ENCODE measurements around the gene ERGIC3.

The ERGIC3 gene

GRCh38 chr20:35561671-35562070 lies 19.8 kb downstream of the ERGIC3 start:
- no peak for DNase-seq (ENCODE audit: low spot score)

- DNase-seq (ENCODE audit: low spot score) = no peak
Observed at GRCh38 chr20:35562541-35563110, 20.7 kb downstream of the ERGIC3 start.

DNA sequence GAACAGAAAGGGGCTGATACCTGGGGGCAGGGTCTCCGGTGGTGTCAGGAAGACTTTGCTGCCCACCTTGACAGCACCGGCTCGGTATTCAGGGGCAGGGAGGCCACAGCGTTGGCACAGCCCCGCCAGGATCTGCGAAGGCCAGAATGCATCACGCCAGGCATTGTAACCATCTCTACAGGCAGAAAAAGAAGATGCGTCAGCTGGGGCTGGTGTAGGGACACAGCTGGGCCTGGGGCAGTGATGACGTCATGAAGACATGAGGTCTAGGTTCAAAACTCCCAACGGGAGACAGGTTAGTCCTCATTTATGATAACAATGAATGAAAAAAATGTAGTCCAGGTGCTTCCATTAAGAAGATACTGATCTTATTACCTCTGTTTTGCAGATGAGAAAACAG lies 22.0 kb downstream of the ERGIC3 start:
- DNase-seq (ENCODE audit: low spot score) = no peak

GRCh38 chr20:35564905-35565304 lies 23.0 kb downstream of the ERGIC3 start:
- DNase-seq (ENCODE audit: low spot score) = no peak

- no peak for DNase-seq (ENCODE audit: low spot score)
Observed at GRCh38 chr20:35568645-35569044, 26.8 kb downstream of the ERGIC3 start.

DNA sequence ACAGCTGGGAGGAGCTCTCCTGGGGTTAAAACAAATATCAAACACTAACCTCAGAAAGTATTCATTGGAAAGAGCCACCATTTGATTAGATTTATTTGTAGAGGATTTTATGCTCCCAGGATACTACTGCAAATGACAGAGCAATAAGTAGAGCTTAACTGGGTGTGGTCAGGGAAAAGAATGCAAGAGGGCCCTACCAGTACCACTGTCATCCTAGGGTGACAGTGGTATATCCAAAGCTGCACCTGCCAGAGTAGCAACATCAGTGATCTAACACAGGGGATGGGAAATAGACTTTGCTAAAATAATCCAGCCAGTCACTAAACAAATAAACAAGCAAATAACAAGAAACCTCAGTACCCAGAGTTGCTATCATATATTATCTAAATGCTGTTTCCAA lies 29.7 kb downstream of the ERGIC3 start:
- DNase-seq (ENCODE audit: low spot score) = no peak

DNA sequence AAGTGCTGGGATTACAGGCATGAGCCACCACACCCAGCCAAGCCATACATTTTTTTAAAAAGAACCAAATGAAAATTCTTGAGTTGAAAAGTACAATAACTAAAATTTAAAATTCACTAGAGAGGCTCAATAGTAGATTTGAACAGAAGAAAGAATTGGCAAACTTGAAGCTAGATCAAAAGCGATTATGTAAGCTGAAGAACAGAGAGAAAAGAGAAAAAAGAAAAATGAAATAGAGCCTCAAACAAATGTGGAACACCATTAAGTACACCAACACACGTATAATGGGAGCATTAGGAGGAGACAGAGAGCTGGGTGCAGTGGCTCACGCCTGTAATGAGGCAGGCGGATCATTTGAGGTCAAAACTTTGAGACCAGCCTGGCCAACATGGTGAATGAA lies 31.0 kb downstream of the ERGIC3 start:
- no peak for DNase-seq (ENCODE audit: low spot score)

- DNase-seq (ENCODE audit: low spot score) = no peak
Observed at GRCh38 chr20:35575958-35576357, 34.1 kb downstream of the ERGIC3 start.

DNA sequence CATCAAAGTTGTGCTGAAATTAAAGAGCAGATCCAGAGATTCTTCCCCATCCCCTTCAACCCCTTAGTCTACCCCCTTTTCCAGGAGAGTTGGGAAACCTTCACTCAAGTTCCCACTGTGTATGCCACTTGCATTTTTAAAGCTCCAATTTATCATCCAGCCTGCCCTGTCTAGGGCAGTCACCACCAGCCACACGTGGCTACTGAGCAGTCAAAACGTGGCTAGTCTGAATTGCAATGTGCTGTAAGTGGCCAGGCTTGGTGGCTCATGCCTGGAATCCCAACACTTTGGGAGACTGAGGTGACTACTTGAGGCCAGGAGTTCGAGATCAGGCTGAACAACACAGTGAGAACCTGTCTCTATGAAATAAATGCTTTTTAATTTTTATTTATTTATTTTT lies 34.9 kb downstream of the ERGIC3 start:
- no peak for DNase-seq (ENCODE audit: low spot score)

- no peak for DNase-seq (ENCODE audit: low spot score)
Observed at GRCh38 chr20:35578469-35578868, 36.6 kb downstream of the ERGIC3 start.

GRCh38 chr20:35579196-35579595 lies 37.3 kb downstream of the ERGIC3 start:
- DNase-seq (ENCODE audit: low spot score) = no peak

GRCh38 chr20:35582131-35582530 lies 40.3 kb downstream of the ERGIC3 start:
- DNase-seq (ENCODE audit: low spot score) = no peak

GRCh38 chr20:35582741-35583404 lies 41.0 kb downstream of the ERGIC3 start:
- no peak for DNase-seq (ENCODE audit: low spot score)

- DNase-seq (ENCODE audit: low spot score) = no peak
Observed at GRCh38 chr20:35583636-35584560, 42.0 kb downstream of the ERGIC3 start.

DNA sequence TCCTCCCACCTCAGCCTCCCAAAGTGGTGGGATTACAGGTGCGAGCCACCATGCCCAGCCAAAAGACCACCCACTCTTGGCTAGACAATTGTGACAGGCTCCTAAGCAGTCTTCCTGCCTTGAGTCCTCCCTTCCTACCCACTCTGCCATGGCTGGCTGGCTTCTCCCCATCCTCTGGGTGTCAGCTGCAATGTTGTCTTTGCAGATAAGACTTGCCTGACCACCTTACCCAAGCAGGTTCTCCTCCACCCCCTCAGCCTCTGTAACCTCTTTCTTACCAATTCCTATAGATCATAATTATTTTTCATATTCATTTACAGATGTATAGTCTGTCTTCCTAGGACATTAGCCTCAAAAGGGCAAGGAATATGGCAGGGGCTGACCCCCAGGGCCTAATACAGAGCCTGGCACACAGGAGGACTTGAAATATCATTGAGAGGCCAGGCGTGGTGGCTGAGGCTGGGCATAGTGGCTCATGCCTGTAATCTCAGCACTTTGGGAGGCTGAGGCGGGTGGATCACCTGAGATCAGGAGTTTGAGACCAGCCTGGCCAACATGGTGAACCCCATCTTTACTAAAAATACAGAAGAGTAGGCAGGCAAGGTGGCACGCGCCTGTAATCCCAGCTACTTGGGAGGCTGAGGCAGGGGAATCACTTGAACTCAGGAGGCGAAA lies 45.0 kb downstream of the ERGIC3 start:
- DNase-seq (ENCODE audit: low spot score) = no peak

GRCh38 chr20:35587436-35587835 lies 45.6 kb downstream of the ERGIC3 start:
- DNase-seq (ENCODE audit: low spot score) = no peak

- no peak for DNase-seq (ENCODE audit: low spot score)
Observed at GRCh38 chr20:35588397-35588796, 46.5 kb downstream of the ERGIC3 start.

- DNase-seq (ENCODE audit: low spot score) = no peak
Observed at GRCh38 chr20:35592339-35592974, 50.6 kb downstream of the ERGIC3 start.

DNA sequence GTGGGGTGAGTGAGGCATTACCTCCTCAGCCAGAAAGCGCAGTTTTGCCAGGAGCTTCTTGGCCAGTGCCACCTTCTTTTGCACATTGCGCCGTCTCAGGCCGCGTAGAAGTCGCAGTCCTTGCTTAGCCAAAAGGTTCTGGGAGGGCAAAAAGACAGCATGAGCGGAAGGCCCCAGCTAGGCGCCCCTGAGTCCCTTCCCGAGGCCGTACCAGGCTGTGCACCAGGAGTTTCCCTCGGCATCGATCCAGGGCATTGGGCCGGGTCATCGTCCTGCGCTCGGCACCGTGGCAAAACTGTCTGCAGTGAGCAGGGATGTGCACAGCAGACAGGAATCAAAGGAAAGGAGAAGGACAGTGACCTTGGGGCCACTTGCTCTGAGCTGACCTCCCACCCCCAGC lies 53.6 kb downstream of the ERGIC3 start:
- DNase-seq (ENCODE audit: low spot score) = no peak

- no peak for DNase-seq (ENCODE audit: low spot score)
Observed at GRCh38 chr20:35595901-35596300, 54.0 kb downstream of the ERGIC3 start.

- no peak for DNase-seq (ENCODE audit: low spot score)
Observed at GRCh38 chr20:35597186-35597585, 55.3 kb downstream of the ERGIC3 start.

GRCh38 chr20:35598476-35598875 lies 56.6 kb downstream of the ERGIC3 start:
- no peak for DNase-seq (ENCODE audit: low spot score)

Measured in CD4-positive, alpha-beta T cell treated with Interleukin-2 at 100 ng/mL for 4 hours (primary cell).